ENCODE measurements around the gene MAP3K21. TPM values are rescaled to one million over a fixed set of nuclear protein-coding genes. Genes with fewer than 3 reads are reported as not detected.

Gene MAP3K21
- total and polyA plus RNA-seq, 2 donors (not counting 1 experiment from before 2014, with no cell fraction given): 0.07 to 0.17 TPM

- no peaks in the 10 kb centered on the region for H3K79me2 ChIP-seq (ENCODE audit: control insufficient read depth, insufficient read depth, low read length)
- H3K4me3 ChIP-seq (replicated peaks in 1 of 4; ENCODE audit: control extremely low read depth in 1 of 4, insufficient read depth in 1 of 4, low read depth in 3 of 4, low read length in 4 of 4): no peak overlapping the region
- H3K27ac ChIP-seq (ENCODE audit: insufficient read depth, low read length): no peak overlapping the region
- no peak overlapping the region for H3K4me2 ChIP-seq (ENCODE audit: extremely low read depth, insufficient read depth, low read length)
- no peak overlapping the region for H2AFZ ChIP-seq (ENCODE audit: low read length)
- no peak for DNase-seq (ENCODE audit: low read depth in 2 of 2)
- H3K9ac ChIP-seq (ENCODE audit: insufficient read depth, low read length): no peak overlapping the region
- H3K4me1 ChIP-seq (ENCODE audit: control insufficient read depth, extremely low read depth, insufficient read depth, low read length): no peaks in the 10 kb centered on the region
- H3K9me3 ChIP-seq (ENCODE audit: control insufficient read depth, insufficient read depth, low read depth, low read length): no peaks in the 10 kb centered on the region
- H4K20me1 ChIP-seq (ENCODE audit: control insufficient read depth, extremely low read depth, insufficient read depth, low read length): no peaks in the 10 kb centered on the region
- H3K27me3 ChIP-seq (ENCODE audit: control insufficient read depth, insufficient read depth, low read length): no peaks in the 10 kb centered on the region
- no peak for TF ChIP-seq CTCF (conservative IDR thresholded peaks at IDR 0.05 in 1 of 2, IDR thresholded peaks at IDR 0.05 in 1 of 2; ENCODE audit: low read depth in 1 of 2, low read length in 2 of 2)
- no peak for TF ChIP-seq EZH2 (IDR thresholded peaks at IDR 0.05; ENCODE audit: low read length, missing control alignments)
- no peaks in the 10 kb centered on the region for H3K36me3 ChIP-seq (ENCODE audit: control insufficient read depth, insufficient read depth, low read length)
Measured at GRCh38 chr1:233409540-233409939, 82.0 kb downstream of the MAP3K21 start.

GRCh38 chr1:233410906-233411305 is 83.4 kb downstream of the MAP3K21 start:
- Histone ChIP-seq H4K20me1 (ENCODE audit: control insufficient read depth, extremely low read depth, insufficient read depth, low read length) (no peaks in the 10 kb centered on the region), H3K27ac (ENCODE audit: insufficient read depth, low read length) (no peak overlapping the region), H3K36me3 (ENCODE audit: control insufficient read depth, insufficient read depth, low read length) (no peaks in the 10 kb centered on the region), H3K9ac (ENCODE audit: insufficient read depth, low read length) (no peak overlapping the region), H3K4me1 (ENCODE audit: control insufficient read depth, extremely low read depth, insufficient read depth, low read length) (no peaks in the 10 kb centered on the region), H3K4me3 (replicated peaks in 1 of 4; ENCODE audit: control extremely low read depth in 1 of 4, insufficient read depth in 1 of 4, low read depth in 3 of 4, low read length in 4 of 4) (no peak overlapping the region), H3K79me2 (ENCODE audit: control insufficient read depth, insufficient read depth, low read length) (no peaks in the 10 kb centered on the region), H3K4me2 (ENCODE audit: extremely low read depth, insufficient read depth, low read length) (no peak overlapping the region), H3K9me3 (ENCODE audit: control insufficient read depth, insufficient read depth, low read depth, low read length) (no peaks in the 10 kb centered on the region), H2AFZ (ENCODE audit: low read length) (no peak overlapping the region), H3K27me3 (ENCODE audit: control insufficient read depth, insufficient read depth, low read length) (no peaks in the 10 kb centered on the region)
- TF ChIP-seq CTCF (conservative IDR thresholded peaks at IDR 0.05 in 1 of 2, IDR thresholded peaks at IDR 0.05 in 1 of 2; ENCODE audit: low read depth in 1 of 2, low read length in 2 of 2) (no peak), EZH2 (IDR thresholded peaks at IDR 0.05; ENCODE audit: low read length, missing control alignments) (no peak)
- no peak for DNase-seq (ENCODE audit: low read depth in 2 of 2)

- no peaks in the 10 kb centered on the region for H3K27me3 ChIP-seq (ENCODE audit: control insufficient read depth, insufficient read depth, low read length)
- no peaks in the 10 kb centered on the region for H4K20me1 ChIP-seq (ENCODE audit: control insufficient read depth, extremely low read depth, insufficient read depth, low read length)
- no peaks in the 10 kb centered on the region for H3K79me2 ChIP-seq (ENCODE audit: control insufficient read depth, insufficient read depth, low read length)
- DNase-seq (ENCODE audit: low read depth in 2 of 2): peak in 1 of 2 donors; percentile 36
- no peaks in the 10 kb centered on the region for H3K9me3 ChIP-seq (ENCODE audit: control insufficient read depth, insufficient read depth, low read depth, low read length)
- H3K27ac ChIP-seq (ENCODE audit: insufficient read depth, low read length): no peak overlapping the region
- no peak overlapping the region for H3K9ac ChIP-seq (ENCODE audit: insufficient read depth, low read length)
- no peak for TF ChIP-seq CTCF (conservative IDR thresholded peaks at IDR 0.05 in 1 of 2, IDR thresholded peaks at IDR 0.05 in 1 of 2; ENCODE audit: low read depth in 1 of 2, low read length in 2 of 2)
- no peaks in the 10 kb centered on the region for H3K4me1 ChIP-seq (ENCODE audit: control insufficient read depth, extremely low read depth, insufficient read depth, low read length)
- no peaks in the 10 kb centered on the region for H3K36me3 ChIP-seq (ENCODE audit: control insufficient read depth, insufficient read depth, low read length)
- no peak overlapping the region for H3K4me2 ChIP-seq (ENCODE audit: extremely low read depth, insufficient read depth, low read length)
- H2AFZ ChIP-seq (ENCODE audit: low read length): no peak overlapping the region
- H3K4me3 ChIP-seq (replicated peaks in 1 of 4; ENCODE audit: control extremely low read depth in 1 of 4, insufficient read depth in 1 of 4, low read depth in 3 of 4, low read length in 4 of 4): no peak overlapping the region
Measured at GRCh38 chr1:233412812-233413211, 85.3 kb downstream of the MAP3K21 start.

Measured in fibroblast of lung (primary cell).